GM23248 (cell line): ENCODE data around the gene ACE.

Experiments
- EZH2 ChIP-seq: fragments of 200-600 bp; sonication (generic); IDR thresholded peaks from 2 replicates; pipeline ENCODE4 v1.6.1; 2018; ENCODE audit warnings: antibody characterized with exemption, mild to moderate bottlenecking; ENCODE audit not compliant: insufficient read depth, poor library complexity, severe bottlenecking
- EZH2phosphoT487 ChIP-seq: fragments of 200-600 bp; sonication (generic); IDR thresholded peaks from 2 replicates; pipeline ENCODE4 v1.6.1; 2018; ENCODE audit warnings: antibody characterized with exemption, moderate library complexity, mild to moderate bottlenecking, low read depth; ENCODE audit not compliant: insufficient read depth

DNA sequence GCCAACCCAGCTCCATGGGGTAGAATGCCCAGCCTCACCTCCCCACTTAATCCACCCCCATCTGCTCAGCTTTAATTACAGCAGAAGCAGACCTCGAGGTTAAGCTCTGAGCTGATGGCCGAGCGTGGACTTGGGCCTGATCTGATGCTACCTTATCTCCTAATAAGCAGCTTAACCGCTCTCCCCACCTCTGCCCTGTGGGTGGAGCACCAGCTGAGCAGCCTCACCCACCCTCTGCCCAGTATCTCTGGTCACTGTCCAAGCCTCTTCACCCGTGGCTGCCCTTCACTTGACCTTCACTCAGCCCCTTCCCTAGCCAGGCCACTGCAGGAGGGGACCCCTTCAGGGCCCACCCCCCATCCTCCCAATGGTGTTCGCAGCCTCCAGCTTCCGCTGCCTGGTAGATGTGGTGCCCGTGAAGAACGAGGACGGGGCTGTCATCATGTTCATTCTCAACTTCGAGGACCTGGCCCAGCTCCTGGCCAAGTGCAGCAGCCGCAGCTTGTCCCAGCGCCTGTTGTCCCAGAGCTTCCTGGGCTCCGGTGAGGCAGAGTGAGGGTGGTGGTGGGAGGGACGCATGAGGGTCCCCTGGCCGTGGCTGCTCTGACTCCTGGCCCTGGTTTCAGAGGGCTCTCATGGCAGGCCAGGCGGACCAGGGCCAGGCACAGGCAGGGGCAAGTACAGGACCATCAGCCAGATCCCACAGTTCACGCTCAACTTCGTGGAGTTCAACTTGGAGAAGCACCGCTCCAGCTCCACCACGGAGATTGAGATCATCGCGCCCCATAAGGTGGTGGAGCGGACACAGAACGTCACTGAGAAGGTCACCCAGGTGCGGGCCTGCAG lies 53.1 kb downstream of the ACE start:
- TF ChIP-seq EZH2 (no peak), EZH2phosphoT487 (no peak)
